CD14-positive monocyte (primary cell): ENCODE data around the gene WDR82. TPM values are rescaled to one million over a fixed set of nuclear protein-coding genes. Genes with fewer than 3 reads are reported as not detected.
A peak's percentile ranks its signal among the peaks of the same experiment; 100 is the strongest.

ENCODE experiments used
- DNase-seq, 3 donors: peaks; one replicate each; pipeline ENCODE4 v3.0.0-alpha.2; 2011 to 2022
- H2AFZ ChIP-seq: 2 replicates; pipeline ENCODE4 v1.6.0; 2012; ENCODE audit warnings: mild to moderate bottlenecking, low read depth, low read length, inconsistent platforms; ENCODE audit not compliant: insufficient read depth, poor library complexity, severe bottlenecking
- H3K27ac ChIP-seq, 2 donors: 1 replicate in 1 of 2; 2 replicates in 1 of 2; pipeline ENCODE4 v1.5.1; 2012 to 2013; ENCODE audit warnings: low read length in 2 of 2, control low read depth in 1 of 2, inconsistent platforms in 1 of 2, low read depth in 1 of 2, mild to moderate bottlenecking in 1 of 2
- H3K27me3 ChIP-seq, 2 donors: one replicate each; pipeline versions ENCODE4 v1.6.0 to v1.6.1; 2011 to 2013; ENCODE audit warnings: low read length in 2 of 2; ENCODE audit not compliant: control insufficient read depth in 2 of 2, insufficient read depth in 2 of 2
- H3K36me3 ChIP-seq, 2 donors: replicated peaks in 1 of 2; 1 replicate in 1 of 2; 2 replicates in 1 of 2; pipeline versions ENCODE4 v1.5.1 to v1.6.1; 2012 to 2013; ENCODE audit warnings: low read length in 2 of 2, control low read depth in 1 of 2, inconsistent platforms in 1 of 2, mild to moderate bottlenecking in 1 of 2; ENCODE audit not compliant: insufficient read depth in 2 of 2, control insufficient read depth in 1 of 2
- H3K4me1 ChIP-seq, 2 donors: 1 replicate in 1 of 2; 2 replicates in 1 of 2; pipeline versions ENCODE4 v1.5.1 to v1.6.1; 2012 to 2013; ENCODE audit warnings: low read length in 2 of 2, control low read depth in 1 of 2, inconsistent platforms in 1 of 2, mild to moderate bottlenecking in 1 of 2, moderate library complexity in 1 of 2; ENCODE audit not compliant: insufficient read depth in 2 of 2, control insufficient read depth in 1 of 2
- H3K4me2 ChIP-seq: replicated peaks from 2 replicates; pipeline ENCODE3; 2012; ENCODE audit warnings: low read length, moderate library complexity, mild to moderate bottlenecking; ENCODE audit not compliant: poor library complexity, severe bottlenecking; ENCODE audit errors: extremely low read depth
- H3K4me3 ChIP-seq, 3 experiments: fragments of 200-600 bp in 1 of 3; sonication (generic) in 1 of 3; replicated peaks in 1 of 3; 1 replicate in 2 of 3; 2 replicates in 1 of 3; pipeline ENCODE4 v1.5.1; 2011 to 2013; ENCODE audit warnings: low read length in 3 of 3, mild to moderate bottlenecking in 3 of 3, control low read depth in 2 of 3, low read depth in 2 of 3, inconsistent platforms in 1 of 3, moderate library complexity in 1 of 3
- H3K79me2 ChIP-seq: 2 replicates; pipeline ENCODE4 v1.6.0; 2012; ENCODE audit warnings: mild to moderate bottlenecking, control low read depth, inconsistent platforms, low read length, moderate library complexity; ENCODE audit not compliant: insufficient read depth
- H3K9ac ChIP-seq: 2 replicates; pipeline ENCODE4 v1.6.0; 2017; ENCODE audit warnings: low read length, mild to moderate bottlenecking; ENCODE audit not compliant: insufficient read depth, poor library complexity, severe bottlenecking
- H3K9me3 ChIP-seq, 2 donors: replicated peaks in 1 of 2; 1 replicate in 1 of 2; 2 replicates in 1 of 2; pipeline versions ENCODE4 v1.5.1 to v1.6.1; 2012 to 2013; ENCODE audit warnings: low read length in 2 of 2, control low read depth in 1 of 2; ENCODE audit not compliant: control insufficient read depth in 1 of 2, insufficient read depth in 1 of 2
- H4K20me1 ChIP-seq: 2 replicates; pipeline ENCODE4 v1.6.0; 2012; ENCODE audit warnings: mild to moderate bottlenecking, low read length, control low read depth, moderate library complexity; ENCODE audit not compliant: insufficient read depth
- H3K27ac Mint-ChIP-seq, 7 donors: one replicate each; pipeline ENCODE4 v1.8.0; 2020; ENCODE audit warnings: mild to moderate bottlenecking in 7 of 7, mixed read lengths in 7 of 7, moderate library complexity in 6 of 7, inconsistent platforms in 2 of 7
- H3K27me3 Mint-ChIP-seq, 3 donors: one replicate each; pipeline ENCODE4 v1.8.0; 2021 to 2022; ENCODE audit warnings: low read depth in 3 of 3, mild to moderate bottlenecking in 3 of 3, mixed read lengths in 3 of 3, moderate library complexity in 3 of 3, inconsistent platforms in 1 of 3
- H3K36me3 Mint-ChIP-seq, 2 donors: one replicate each; pipeline ENCODE4 v1.8.0; 2020; ENCODE audit warnings: mixed read lengths in 2 of 2, inconsistent platforms in 1 of 2, mild to moderate bottlenecking in 1 of 2
- H3K4me1 Mint-ChIP-seq: one replicate; pipeline ENCODE4 v1.8.0; 2020; ENCODE audit warnings: mild to moderate bottlenecking, mixed read lengths
- H3K4me3 Mint-ChIP-seq, 2 donors: one replicate each; pipeline ENCODE4 v1.8.0; 2020; ENCODE audit warnings: mild to moderate bottlenecking in 2 of 2, mixed read lengths in 2 of 2, moderate library complexity in 1 of 2
- H3K9me3 Mint-ChIP-seq, 7 donors: one replicate each; pipeline ENCODE4 v1.8.0; 2020 to 2022; ENCODE audit warnings: mixed read lengths in 7 of 7, mild to moderate bottlenecking in 6 of 7, moderate library complexity in 6 of 7, inconsistent platforms in 2 of 7
- WGBS: methylation state at CpG from one replicate; pipeline ENCODE4 v1.1.5; 2013; ENCODE audit warnings: missing lambda C conversion rate; ENCODE audit not compliant: insufficient coverage; 5-methylcytosine and 5-hydroxymethylcytosine counted together
- intact Hi-C, 2 donors: fragments of 100-400 bp; cut with micrococcal nuclease; formaldehyde crosslinking; loops; one replicate each; pipeline versions ENCODE4 v1.15.0 to v1.15.1; 2023
- polyA plus RNA-seq, 3 donors: library from polyadenylated mRNA; depleted of rRNA in 1 of 3; unstranded in 2 of 3; stranded (reverse) in 1 of 3; fragments of 300-500 nt in 2 of 3; fragments of >200 nt in 1 of 3; fragmentation: Illumina TruSeq in 2 of 3; gene quantifications; 1 replicate in 2 of 3; 2 replicates in 1 of 3; pipeline ENCODE4 v1.2.3, GENCODE V29; 2012 to 2021
- TF ChIP-seq, protein P1 (sequence below): fragments of 200-600 bp; IDR thresholded peaks from one replicate; pipeline ENCODE4 v1.8.0; 2022; ENCODE audit warnings: antibody characterized with exemption, mild to moderate bottlenecking

Gene WDR82
- polyA plus RNA-seq, 3 donors: 27.3 to 33.4 (median 32.3) TPM

DNA sequence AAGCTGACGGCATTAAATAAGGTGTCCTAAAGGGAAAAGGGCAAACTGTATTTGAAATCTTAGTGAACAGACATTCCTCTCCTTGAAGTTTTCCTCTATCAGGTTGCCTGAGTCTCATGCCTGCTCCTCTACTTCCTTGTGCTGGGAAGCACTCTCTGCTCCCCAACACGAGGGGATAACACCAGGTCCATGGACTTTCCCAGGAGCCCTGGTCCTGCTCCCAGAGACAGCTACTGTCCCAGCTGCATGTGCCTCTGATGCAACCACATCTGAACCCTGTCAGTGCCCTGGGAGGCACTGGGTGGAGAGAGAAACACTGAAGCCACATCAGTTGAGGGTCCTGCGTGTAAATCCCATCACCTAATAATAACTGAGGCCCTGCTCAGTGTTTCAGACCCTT lies 60.4 kb downstream of the WDR82 start:
- H3K4me3 Mint-ChIP-seq: no peak overlapping the region
- H3K27ac ChIP-seq: no peak overlapping the region
- H3K4me2 ChIP-seq: no peak overlapping the region
- H2AFZ ChIP-seq: no peak overlapping the region
- peaks cover 3% of the 10 kb centered on the region for H4K20me1 ChIP-seq
- no peaks in the 10 kb centered on the region for H3K27me3 ChIP-seq
- DNase-seq: no peak
- H3K4me1 ChIP-seq: peaks cover 27 to 33% of the 10 kb centered on the region in 2 donors
- no peaks in the 10 kb centered on the region for H3K9me3 Mint-ChIP-seq
- H3K27me3 Mint-ChIP-seq: peaks cover 0 to 3% (median 0%) of the 10 kb centered on the region in 3 donors
- no peak overlapping the region for H3K4me3 ChIP-seq
- H3K4me1 Mint-ChIP-seq: peaks cover 41% of the 10 kb centered on the region
- WGBS: no CpG with 5 or more reads among the region's 3 CpGs
- H3K27ac Mint-ChIP-seq: peak overlapping the region in 1 of 7 donors; percentile 15
- H3K79me2 ChIP-seq: no peaks in the 10 kb centered on the region
- intact Hi-C loops: loop anchor here in 1 of 2 donors (5.0 kb wide), 1 partner anchor 51 kb away; no protein-coding TSS in a partner anchor
- H3K36me3 Mint-ChIP-seq: peaks cover 48 to 49% of the 10 kb centered on the region in 2 donors
- H3K9ac ChIP-seq: no peak overlapping the region
- no peaks in the 10 kb centered on the region for H3K9me3 ChIP-seq
- TF ChIP-seq, protein P1, sequence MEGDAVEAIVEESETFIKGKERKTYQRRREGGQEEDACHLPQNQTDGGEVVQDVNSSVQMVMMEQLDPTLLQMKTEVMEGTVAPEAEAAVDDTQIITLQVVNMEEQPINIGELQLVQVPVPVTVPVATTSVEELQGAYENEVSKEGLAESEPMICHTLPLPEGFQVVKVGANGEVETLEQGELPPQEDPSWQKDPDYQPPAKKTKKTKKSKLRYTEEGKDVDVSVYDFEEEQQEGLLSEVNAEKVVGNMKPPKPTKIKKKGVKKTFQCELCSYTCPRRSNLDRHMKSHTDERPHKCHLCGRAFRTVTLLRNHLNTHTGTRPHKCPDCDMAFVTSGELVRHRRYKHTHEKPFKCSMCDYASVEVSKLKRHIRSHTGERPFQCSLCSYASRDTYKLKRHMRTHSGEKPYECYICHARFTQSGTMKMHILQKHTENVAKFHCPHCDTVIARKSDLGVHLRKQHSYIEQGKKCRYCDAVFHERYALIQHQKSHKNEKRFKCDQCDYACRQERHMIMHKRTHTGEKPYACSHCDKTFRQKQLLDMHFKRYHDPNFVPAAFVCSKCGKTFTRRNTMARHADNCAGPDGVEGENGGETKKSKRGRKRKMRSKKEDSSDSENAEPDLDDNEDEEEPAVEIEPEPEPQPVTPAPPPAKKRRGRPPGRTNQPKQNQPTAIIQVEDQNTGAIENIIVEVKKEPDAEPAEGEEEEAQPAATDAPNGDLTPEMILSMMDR: no peak
- peaks cover 29 to 34% of the 10 kb centered on the region in 2 donors for H3K36me3 ChIP-seq

DNA sequence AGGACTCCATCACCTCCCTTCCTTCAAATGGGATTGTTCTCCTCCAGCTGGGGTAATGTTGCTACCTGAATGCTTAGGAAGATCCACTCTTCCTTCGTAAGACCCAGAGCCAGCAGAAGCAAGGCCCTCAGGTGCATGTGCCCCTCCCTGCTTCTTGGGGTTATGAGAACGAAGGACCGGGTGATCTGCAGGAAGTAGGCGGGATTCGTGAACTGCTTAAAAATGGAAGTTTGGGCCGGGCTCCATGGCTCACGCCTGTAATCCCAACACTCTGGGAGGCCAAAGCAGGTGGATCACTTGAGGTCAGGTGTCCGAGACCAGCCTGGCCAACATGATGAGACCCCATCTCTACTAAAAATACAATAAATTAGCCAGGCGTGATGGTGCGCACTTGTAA lies 61.0 kb downstream of the WDR82 start:
- no peak overlapping the region for H3K27ac ChIP-seq
- Mint-ChIP-seq H3K4me3 (peak overlapping the region; percentile 6 to 23), H3K9me3 (no peaks in the 10 kb centered on the region), H3K36me3 (peaks cover 50 to 51% of the 10 kb centered on the region in 2 donors), H3K27me3 (peaks cover 0 to 3% (median 0%) of the 10 kb centered on the region in 3 donors), H3K27ac (peak overlapping the region in 3 of 7 donors; percentile 31 to 50 (median 39)), H3K4me1 (peaks cover 42% of the 10 kb centered on the region)
- TF ChIP-seq, protein P1: no peak
- no peaks in the 10 kb centered on the region for H3K27me3 ChIP-seq
- no peak overlapping the region for H3K9ac ChIP-seq
- H4K20me1 ChIP-seq: peaks cover 3% of the 10 kb centered on the region
- intact Hi-C loops: loop anchor here in 1 of 2 donors (5.0 kb wide), 1 partner anchor 50 kb away; no protein-coding TSS in a partner anchor
- H3K4me1 ChIP-seq: peaks cover 27 to 33% of the 10 kb centered on the region in 2 donors
- H3K36me3 ChIP-seq: peaks cover 35 to 38% of the 10 kb centered on the region in 2 donors
- H3K4me3 ChIP-seq: peak overlapping the region in 1 of 3 experiments; percentile 7
- peak overlapping the region; percentile 41 for H3K4me2 ChIP-seq
- WGBS: 23% methylated on average over 7 of the region's 10 CpGs
- H3K79me2 ChIP-seq: no peaks in the 10 kb centered on the region
- no peak for DNase-seq
- no peaks in the 10 kb centered on the region for H3K9me3 ChIP-seq
- no peak overlapping the region for H2AFZ ChIP-seq
